ENCODE results near the gene PCNX3. TPM values are rescaled to one million over a fixed set of nuclear protein-coding genes. Genes with fewer than 3 reads are reported as not detected.

Gene PCNX3
- polyA plus RNA-seq, 3 donors = 24.0 to 37.4 (median 33.3) TPM

DNA sequence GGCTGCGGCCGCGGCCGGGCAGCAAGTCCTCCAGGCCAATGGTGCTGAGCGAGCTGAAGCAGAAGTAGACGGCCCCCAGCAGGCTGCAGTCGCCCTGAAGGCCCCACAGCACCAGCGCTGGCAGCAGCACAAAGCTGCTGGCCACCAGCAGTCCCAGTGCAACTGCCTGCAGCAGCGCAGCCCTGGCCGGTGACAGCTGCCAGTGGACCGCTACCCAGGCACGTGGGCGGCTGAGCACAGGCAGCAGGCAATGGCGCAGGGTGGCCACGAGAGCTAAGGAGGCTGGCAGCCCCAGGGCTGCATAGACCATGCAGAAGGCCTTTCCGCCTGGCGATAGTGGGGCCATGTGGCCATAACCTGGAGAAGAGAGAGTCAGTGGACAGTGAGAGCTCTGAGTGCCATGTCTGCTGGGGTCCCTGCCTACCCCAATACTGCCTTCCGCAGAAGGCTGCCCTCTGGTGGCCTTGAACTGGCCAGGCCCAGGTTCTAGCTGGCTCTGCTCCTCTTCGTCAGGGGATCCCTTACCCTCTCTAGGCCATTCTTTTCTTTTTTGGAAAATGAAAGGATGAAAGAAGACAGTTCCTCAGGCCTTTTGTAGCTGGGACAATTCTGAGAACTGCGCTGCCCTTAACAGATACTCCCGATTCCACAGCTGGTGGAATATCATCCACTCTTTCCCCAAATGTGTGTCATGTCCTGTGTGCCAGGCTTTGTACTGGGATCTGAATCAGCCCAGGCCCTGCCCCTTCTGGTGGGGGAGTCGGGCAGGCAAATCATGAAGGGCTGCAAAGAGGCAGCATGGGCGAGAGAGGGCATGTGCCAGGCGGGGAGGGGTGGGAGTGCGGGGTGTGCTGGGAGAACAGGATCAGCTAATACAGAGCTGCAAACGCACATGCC lies 21.8 kb upstream of the PCNX3 start:
- DNase-seq (ENCODE audit: extremely low read depth in 1 of 11, low read depth in 9 of 11, low spot score in 4 of 11) = no peak

DNA sequence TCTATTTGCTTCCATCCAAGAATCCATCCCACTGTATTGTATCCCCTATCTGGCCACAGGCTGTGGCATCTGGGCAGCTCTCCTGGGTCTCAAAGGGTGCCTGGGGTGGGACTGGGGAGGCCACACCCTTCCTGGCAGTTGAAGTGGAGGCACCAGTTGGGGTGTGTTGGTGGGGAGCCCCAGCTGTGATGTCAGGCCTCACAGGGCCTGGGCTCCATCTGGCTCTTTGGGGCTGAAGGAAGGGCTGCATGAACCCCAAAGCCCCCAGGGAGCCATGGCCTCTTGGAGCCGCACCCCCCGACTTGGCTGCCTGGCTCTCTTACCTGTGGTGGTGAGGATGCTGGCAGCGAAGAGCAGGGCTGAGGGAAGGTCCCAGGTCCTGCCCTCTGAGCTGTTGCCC lies 20.4 kb upstream of the PCNX3 start:
- DNase-seq (ENCODE audit: extremely low read depth in 1 of 11, low read depth in 9 of 11, low spot score in 4 of 11) = no peak

GRCh38 chr11:65595543-65596281 lies 19.9 kb upstream of the PCNX3 start, which contains the start of gene KCNK7:
Gene KCNK7, minus strand, starts transcription at chr11:65595800. Its CDS starts 28 bp downstream, at chr11:65595772.
- DNase-seq (ENCODE audit: extremely low read depth in 1 of 11, low read depth in 9 of 11, low spot score in 4 of 11) = no peak

DNA sequence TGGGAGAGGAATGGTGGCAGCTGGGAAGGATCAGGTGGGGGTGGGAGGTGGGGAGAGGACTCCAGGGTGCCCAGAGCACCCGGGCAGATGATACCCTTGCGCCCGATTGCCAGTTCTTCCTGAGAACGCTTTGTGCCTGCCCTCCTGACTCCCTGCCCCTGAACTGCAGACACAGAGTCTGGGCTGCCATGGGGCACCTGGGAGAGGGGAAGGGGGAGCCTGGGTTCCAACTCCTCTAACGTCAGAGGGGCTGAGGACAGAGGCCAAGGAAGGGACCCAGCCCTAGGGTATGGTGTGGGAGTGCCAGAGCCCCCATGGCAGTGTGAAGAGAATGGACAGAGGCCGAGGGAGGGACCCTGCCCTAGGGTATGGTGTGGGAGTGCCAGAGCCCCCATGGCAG lies 19.1 kb upstream of the PCNX3 start:
- no peak for DNase-seq (ENCODE audit: extremely low read depth in 1 of 11, low read depth in 9 of 11, low spot score in 4 of 11)

DNA sequence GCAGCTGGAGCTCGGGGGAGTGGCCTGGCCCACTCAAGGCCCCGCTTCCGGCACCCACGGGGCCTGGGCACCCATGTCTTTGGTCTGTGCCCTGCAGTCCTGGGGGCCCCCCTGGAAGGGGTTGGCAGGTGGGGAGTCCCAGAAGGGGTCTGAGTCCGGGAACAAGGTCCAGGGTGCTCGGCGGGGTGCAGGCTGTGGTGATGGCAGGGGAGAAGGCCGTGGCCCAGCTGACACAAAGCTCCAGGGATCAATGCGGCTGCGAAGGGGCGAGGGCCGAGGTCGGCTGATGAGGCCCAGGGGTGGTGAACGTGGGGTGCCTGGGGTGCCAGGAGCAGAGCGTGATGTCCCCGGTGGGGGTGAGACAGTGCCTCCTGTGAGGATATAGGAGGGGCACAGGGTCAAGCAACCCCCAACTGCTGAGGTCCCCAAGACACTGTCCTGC lies 17.3 kb upstream of the PCNX3 start:
- no peak for DNase-seq (ENCODE audit: extremely low read depth in 1 of 11, low read depth in 9 of 11, low spot score in 4 of 11)

DNA sequence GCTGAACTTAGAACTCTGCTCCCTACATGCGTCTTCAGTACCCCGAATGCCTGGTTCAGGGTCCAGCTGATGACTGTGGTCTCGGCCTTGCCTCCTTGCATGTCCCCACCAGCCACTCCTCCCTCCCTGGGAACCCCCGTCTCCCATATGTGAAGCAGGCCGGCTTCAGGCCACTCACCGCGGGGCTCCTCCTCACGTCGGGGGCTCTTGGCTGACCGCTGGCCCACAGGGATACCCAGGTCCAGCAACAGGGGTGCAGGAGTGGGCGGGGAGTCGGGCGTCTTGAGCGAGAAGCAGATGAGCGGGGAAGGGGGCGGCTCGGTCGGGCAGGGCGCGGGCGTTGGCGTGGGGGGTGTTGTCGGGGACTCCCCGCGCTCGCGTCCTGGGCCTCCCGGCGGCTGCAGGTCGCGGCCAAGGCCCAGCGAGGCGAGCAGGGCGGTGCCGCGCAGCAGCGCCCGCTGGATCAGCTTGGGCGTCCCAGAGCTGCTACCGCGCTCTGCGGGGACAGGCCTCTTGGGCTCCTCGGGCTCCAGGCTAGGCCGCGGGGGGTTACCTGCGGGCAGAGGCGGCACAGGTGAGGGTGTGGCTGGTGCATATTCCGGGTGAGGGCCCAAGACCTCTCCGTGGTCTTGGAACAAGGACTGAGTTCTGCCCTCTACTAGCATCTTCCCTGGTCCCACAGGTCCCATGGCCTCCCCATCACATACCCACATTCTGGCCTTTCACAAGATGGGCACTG lies 16.2 kb upstream of the PCNX3 start:
- DNase-seq (ENCODE audit: extremely low read depth in 1 of 11, low read depth in 9 of 11, low spot score in 4 of 11) = no peak

DNA sequence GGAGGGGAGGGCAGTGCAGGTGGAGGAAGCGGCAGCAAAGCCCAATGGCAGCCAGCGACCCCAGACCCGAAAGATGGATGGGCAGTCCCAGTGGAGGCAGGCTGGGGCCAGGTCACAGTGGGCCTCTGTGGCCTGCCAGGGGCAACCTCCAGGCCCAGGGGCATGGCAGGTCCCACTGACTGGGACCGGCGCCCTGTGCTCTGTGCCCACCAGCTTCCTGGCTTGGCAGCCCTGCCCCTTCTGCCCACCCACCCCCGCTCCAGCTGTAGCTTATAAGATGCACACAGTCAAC lies 15.7 kb upstream of the PCNX3 start:
- DNase-seq (ENCODE audit: extremely low read depth in 1 of 11, low read depth in 9 of 11, low spot score in 4 of 11) = no peak

GRCh38 chr11:65604258-65604657 lies 11.3 kb upstream of the PCNX3 start:
- DNase-seq (ENCODE audit: extremely low read depth in 1 of 11, low read depth in 9 of 11, low spot score in 4 of 11) = no peak

DNA sequence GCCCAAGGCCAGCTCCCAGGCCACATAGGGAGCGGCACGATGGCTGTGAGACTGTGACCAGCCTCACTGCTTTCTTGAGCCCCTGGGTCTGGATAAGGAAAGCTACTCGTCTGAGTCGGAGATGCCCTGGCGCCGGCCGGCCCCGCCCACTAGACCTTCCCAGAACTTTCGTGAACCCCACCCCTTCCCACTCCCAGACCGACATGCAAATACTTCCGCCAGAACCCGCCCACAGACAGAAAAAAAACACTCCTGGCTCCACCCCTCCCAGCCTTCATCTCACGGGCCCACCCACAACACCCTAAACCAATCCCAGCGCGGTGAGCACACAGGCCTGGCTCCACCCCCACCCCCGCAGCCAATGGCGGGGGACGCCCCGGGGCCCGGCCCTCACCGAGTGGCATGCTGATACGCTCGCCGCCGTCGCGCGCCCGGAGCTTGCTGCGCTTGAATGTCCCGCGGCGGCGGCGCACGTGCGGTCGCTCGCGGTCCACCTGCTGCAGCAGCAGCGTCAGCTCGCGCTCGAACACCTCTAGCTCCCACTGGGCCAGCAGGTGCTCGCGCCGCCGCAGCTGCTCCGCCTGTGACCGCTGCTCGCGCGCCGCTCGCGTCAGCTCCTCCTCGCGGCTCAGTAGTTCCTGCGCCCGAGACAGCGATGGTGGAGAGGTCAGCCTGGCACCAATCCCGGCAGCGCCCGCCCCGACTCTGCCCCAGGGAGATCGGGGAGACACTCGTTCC lies 8.5 kb upstream of the PCNX3 start:
- peak; percentile 75 to 95 (median 92) for DNase-seq (ENCODE audit: extremely low read depth in 1 of 11, low read depth in 9 of 11, low spot score in 4 of 11)

GRCh38 chr11:65607614-65608426 lies 7.8 kb upstream of the PCNX3 start:
- no peak for DNase-seq (ENCODE audit: extremely low read depth in 1 of 11, low read depth in 9 of 11, low spot score in 4 of 11)

DNA sequence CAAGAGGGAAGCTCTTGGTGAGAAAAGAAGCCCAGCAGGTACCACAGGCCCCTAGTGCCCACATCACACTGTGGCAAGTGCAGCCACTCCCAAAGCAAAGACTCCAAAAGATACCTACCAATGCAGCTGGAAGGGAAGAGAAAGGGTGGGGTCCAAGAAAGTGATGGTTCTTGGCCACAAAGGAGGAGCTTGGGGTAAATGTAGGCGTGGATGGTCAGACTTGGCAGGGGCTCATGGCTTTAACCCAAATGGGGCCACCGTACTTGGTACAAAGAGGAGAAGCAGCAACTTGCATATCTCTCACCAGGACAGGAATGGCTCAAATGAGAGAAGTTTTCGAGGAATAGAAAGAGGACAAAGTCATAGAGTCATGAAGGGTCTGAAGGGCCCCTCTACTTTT lies 6.3 kb upstream of the PCNX3 start:
- DNase-seq (ENCODE audit: extremely low read depth in 1 of 11, low read depth in 9 of 11, low spot score in 4 of 11) = no peak

- no peak for DNase-seq (ENCODE audit: extremely low read depth in 1 of 11, low read depth in 9 of 11, low spot score in 4 of 11)
These were observed 5.9 kb upstream of the PCNX3 start for GRCh38 chr11:65609665-65610064.

- DNase-seq (ENCODE audit: extremely low read depth in 1 of 11, low read depth in 9 of 11, low spot score in 4 of 11) = no peak
These were observed 5.2 kb upstream of the PCNX3 start for GRCh38 chr11:65610404-65610803.

DNA sequence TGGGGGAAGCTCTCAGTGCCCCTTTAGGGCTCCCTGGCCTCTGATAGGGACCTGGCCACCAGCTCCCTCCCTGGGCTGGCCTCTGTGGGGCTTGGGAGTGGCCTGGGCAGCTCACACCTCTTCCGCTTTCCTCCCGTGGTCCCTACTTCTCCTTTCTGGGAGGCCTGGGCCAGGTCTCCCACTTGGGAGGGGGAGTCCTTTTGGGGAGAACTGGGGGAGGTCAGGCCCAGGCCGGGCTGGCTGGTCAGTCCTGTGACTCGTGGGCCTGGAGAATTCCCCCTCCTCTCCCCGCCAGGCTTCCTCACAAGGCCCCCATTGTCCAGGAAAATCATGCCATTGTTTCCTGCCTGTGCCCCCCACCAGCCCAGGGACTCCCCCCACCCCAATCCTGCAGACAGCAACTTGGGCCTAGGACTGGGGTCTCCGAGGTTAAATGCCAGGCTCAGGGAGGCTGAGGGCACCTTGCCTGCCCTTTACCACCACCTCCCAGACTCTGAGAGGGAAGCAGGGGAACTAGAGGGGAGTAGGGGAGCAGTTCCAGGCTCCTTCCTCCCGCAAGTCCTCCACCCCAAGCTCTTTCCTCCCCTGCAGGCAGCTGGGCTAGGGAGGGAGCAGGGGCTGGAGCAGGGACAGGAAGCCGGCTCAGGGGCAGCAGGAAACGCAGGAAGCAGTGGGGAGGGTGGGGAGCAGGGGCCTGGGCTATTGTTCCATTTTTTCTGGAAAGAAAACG lies 4.4 kb upstream of the PCNX3 start:
- DNase-seq (ENCODE audit: extremely low read depth in 1 of 11, low read depth in 9 of 11, low spot score in 4 of 11) = no peak

DNA sequence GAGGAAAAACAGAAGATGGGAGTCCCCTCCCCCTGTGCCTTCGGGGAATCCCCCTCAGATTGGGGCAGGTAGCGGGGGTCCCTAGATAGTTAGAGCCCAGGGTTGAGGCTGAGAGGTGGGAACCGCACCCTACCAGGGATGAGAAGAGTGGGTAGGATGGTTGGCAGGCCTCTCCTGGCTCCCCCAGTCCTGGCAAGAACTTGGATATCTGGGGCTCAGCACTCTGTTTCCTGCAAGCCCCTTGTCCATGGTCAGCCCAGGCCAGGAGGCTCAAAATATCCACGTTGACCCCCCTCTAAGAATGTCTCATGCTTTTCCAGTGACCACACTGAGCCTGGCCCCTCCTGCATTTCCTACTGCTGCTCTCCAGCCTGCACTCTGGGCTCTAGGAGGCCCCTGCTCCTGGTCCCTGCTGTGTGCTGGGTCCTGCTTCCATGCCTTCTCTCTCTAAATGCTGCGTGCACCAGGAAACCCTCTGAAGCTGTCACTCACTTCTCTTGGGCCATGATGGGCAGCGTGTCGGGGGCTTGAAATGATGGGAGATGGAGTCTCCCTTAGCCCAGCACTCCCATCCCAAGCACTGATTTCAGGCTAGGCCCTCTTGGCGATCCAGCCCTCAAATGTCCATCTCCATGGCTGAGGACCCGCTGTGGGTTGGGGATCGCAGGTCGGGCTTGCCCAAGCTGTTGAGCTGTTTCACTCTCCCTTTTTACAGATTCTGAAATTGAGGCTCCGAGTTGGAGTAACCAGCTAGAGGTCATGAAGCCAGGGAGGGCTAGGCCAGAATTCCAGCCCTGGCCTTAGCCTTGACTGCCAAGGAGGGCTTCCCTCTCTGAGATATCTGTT lies 3.6 kb upstream of the PCNX3 start:
- no peak for DNase-seq (ENCODE audit: extremely low read depth in 1 of 11, low read depth in 9 of 11, low spot score in 4 of 11)

- no peak for DNase-seq (ENCODE audit: extremely low read depth in 1 of 11, low read depth in 9 of 11, low spot score in 4 of 11)
These were observed 2.9 kb upstream of the PCNX3 start for GRCh38 chr11:65612691-65613090.
